Measurements from ENCODE around the gene STEEP1. TPM values are rescaled to one million over a fixed set of nuclear protein-coding genes. Genes with fewer than 3 reads are reported as not detected.

Gene STEEP1
- total RNA-seq, 1 donor from 2014 or later: 23.1 TPM

DNA sequence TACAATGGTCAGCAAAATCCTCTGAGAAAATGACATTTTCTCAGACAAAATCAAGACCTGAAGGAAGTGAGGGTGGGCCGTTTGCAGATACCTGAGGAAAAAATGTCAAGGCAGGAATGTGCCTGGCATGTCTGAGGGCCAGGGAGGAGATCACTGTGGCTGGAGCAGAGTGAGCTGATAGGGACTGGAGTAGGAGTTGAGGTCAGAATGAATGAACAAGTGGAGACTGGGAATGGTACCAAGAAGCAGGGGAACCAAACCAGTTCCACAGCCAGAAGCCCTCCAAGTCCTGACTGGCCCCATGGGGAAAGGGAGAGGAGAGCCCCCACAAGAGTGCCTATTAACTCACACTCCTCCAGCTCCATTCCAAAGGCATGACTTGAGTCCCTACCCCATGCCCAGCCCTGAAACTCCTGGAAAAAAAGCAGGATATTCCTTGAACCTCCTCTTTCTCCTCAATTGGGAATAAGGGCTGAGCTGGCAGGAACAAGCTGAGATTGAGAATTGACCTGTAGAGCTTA is 41.5 kb downstream of the STEEP1 start:
- Histone ChIP-seq H3K9me3 (no peaks in the 10 kb centered on the region), H3K4me1 (no peaks in the 10 kb centered on the region), H3K4me3 (no peak overlapping the region), H3K27ac (no peak overlapping the region), H3K27me3 (no peaks in the 10 kb centered on the region), H3K36me3 (no peaks in the 10 kb centered on the region)
- DNase-seq: no peak
- TF ChIP-seq, protein P1, sequence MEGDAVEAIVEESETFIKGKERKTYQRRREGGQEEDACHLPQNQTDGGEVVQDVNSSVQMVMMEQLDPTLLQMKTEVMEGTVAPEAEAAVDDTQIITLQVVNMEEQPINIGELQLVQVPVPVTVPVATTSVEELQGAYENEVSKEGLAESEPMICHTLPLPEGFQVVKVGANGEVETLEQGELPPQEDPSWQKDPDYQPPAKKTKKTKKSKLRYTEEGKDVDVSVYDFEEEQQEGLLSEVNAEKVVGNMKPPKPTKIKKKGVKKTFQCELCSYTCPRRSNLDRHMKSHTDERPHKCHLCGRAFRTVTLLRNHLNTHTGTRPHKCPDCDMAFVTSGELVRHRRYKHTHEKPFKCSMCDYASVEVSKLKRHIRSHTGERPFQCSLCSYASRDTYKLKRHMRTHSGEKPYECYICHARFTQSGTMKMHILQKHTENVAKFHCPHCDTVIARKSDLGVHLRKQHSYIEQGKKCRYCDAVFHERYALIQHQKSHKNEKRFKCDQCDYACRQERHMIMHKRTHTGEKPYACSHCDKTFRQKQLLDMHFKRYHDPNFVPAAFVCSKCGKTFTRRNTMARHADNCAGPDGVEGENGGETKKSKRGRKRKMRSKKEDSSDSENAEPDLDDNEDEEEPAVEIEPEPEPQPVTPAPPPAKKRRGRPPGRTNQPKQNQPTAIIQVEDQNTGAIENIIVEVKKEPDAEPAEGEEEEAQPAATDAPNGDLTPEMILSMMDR (IDR thresholded peaks at IDR 0.05): no peak
- intact Hi-C loops (cut with DNase I): no loop called here
- peak; percentile 83 for ATAC-seq

DNA sequence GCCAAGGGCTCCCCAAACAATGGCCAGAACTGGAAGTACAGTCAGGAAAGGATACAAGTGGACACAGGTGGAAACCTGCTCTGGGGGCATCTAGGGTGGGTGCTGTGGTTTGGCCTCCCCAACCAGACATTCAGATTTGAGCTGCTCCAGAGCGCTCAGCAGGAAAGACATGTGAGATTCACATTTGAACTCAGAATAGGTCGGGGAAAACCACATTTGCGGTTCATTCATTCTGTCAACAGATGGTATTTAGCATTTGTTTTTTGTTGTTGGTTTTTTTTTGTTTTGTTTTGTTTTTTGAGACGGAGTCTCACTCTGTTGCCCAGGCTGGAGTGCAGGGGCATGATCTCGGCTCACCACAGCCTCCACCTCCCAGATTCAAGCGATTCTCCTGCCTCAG is 44.0 kb downstream of the STEEP1 start:
- no peak for ATAC-seq
- H3K27ac ChIP-seq: no peak overlapping the region
- no peak overlapping the region for H3K4me3 ChIP-seq
- H3K4me1 ChIP-seq: no peaks in the 10 kb centered on the region
- TF ChIP-seq, protein P1 (IDR thresholded peaks at IDR 0.05): no peak
- no peak for DNase-seq
- no peaks in the 10 kb centered on the region for H3K36me3 ChIP-seq
- H3K27me3 ChIP-seq: no peaks in the 10 kb centered on the region
- no peaks in the 10 kb centered on the region for H3K9me3 ChIP-seq
- intact Hi-C loops (cut with DNase I): no loop called here

DNA sequence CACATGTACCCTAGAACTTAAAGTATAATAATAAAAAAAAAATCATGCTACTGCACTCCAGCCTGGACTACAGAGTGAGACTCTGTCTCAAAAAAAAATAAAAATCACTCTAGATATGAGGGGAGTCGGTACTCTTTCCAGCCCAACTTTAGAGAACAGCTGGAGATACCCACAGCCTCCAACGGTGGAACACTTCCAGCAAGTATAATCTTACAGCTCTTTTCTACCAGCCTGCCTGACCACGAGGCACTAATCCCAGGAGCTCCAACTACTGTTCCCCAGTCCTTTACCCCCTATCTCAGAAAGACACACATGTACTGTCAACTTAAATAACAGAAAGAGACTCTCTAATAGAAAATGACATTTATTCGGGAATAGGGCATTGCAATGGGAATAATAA is 46.8 kb downstream of the STEEP1 start:
- Histone ChIP-seq H3K4me1 (no peaks in the 10 kb centered on the region), H3K36me3 (no peaks in the 10 kb centered on the region), H3K27me3 (no peaks in the 10 kb centered on the region), H3K9me3 (no peaks in the 10 kb centered on the region), H3K4me3 (no peak overlapping the region), H3K27ac (no peak overlapping the region)
- DNase-seq: no peak
- intact Hi-C loops (cut with DNase I): no loop called here
- ATAC-seq: no peak
- TF ChIP-seq, protein P1 (IDR thresholded peaks at IDR 0.05): no peak

DNA sequence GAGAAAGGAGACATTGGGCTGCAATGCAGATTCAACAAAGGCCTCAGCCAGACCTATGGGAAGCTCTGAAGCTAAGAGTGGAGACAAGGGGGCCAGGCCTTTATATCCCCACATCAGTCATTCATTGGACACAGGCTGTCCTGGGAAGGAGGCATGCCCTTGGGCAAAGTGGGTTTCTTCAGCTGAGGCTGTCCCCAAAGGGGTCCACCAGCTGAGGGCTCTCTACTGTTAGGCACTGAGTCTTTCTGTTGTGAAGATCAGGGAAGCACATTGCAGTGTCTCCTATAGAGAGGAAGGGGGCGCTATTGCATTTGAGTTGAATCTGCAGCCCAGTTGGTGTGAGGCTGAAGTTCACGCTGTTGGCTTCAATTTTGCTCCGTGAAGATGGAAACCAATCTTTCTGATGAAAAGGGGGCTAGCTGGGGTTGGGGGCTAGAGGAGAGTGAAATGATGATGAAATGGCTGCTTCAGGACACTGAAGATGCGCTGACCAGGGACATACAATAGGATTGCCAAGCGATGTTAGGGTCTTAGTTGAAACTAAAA is 49.0 kb downstream of the STEEP1 start:
- no peaks in the 10 kb centered on the region for H3K9me3 ChIP-seq
- H3K27me3 ChIP-seq: no peaks in the 10 kb centered on the region
- intact Hi-C loops (cut with DNase I): no loop called here
- ATAC-seq (peak; percentile 94), DNase-seq (no peak)
- no peak overlapping the region for H3K27ac ChIP-seq
- no peaks in the 10 kb centered on the region for H3K36me3 ChIP-seq
- no peak overlapping the region for H3K4me3 ChIP-seq
- no peaks in the 10 kb centered on the region for H3K4me1 ChIP-seq
- TF ChIP-seq, protein P1 (IDR thresholded peaks at IDR 0.05): peak; percentile 68

DNA sequence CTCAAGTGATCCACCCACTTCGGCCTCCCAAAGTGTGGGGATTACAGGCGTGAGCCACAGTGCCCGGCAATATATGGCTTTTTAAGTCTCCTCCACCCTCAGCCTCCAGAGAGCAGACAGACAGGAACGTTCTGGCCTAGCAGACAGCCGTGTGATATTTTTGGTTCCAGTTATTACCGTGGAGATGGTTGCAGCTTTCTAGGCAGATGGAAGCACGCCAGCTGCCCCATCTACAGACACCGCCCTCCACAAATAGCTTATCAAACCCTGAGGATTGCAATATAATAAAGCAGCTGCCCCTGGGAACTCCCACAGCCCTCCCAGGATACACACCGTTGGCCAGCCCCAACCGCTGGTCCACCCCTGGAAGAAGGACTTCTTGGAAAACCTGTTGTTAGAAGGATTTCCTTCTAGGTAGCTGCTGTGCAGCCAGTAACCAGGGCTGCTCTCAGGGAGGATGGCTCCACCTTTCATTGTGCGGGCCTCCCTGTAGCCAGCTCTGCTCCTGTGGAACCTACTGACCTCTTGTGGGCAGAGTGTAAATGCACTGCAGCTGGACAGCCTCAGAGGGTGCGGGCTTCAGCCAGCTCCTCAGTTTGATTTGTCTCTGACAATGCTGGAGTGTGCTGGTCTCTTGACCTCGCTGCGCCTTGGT is 52.9 kb downstream of the STEEP1 start:
- ATAC-seq (peak; percentile 99), DNase-seq (peak; percentile 71)
- H3K27ac ChIP-seq: no peak overlapping the region
- H3K9me3 ChIP-seq: no peaks in the 10 kb centered on the region
- no peaks in the 10 kb centered on the region for H3K4me1 ChIP-seq
- TF ChIP-seq, protein P1 (IDR thresholded peaks at IDR 0.05): peak; percentile 59
- intact Hi-C loops (cut with DNase I): no loop called here
- H3K4me3 ChIP-seq: no peak overlapping the region
- H3K36me3 ChIP-seq: no peaks in the 10 kb centered on the region
- no peaks in the 10 kb centered on the region for H3K27me3 ChIP-seq
